Spleen (tissue), 7 donors: ENCODE results near the gene ST7.

Experiments
- POLR2A ChIP-seq, 3 donors: fragments of 450-650 bp; IDR thresholded peaks; one replicate each; pipeline ENCODE4 v1.5.1; 2017; ENCODE audit warnings: antibody characterized with exemption in 3 of 3, mild to moderate bottlenecking in 1 of 3
- POLR2AphosphoS5 ChIP-seq, 3 donors: sonication (generic); formaldehyde crosslinking; IDR thresholded peaks; one replicate each; pipeline ENCODE4 v1.5.1; 2017; ENCODE audit warnings: antibody characterized with exemption in 3 of 3
- TF ChIP-seq, protein P1 (sequence below), 11 experiments: fragments of 200-600 bp in 7 of 11; fragments of 450-650 bp in 4 of 11; sonication (generic) in 4 of 11; IDR thresholded peaks in 8 of 11; conservative IDR thresholded peaks in 3 of 11; 1 replicate in 7 of 11; 2 replicates in 4 of 11; pipeline versions ENCODE4 v1.4.0 to v1.8.0; 2016 to 2021; ENCODE audit warnings: antibody characterized with exemption in 11 of 11, inconsistent platforms in 4 of 11, mild to moderate bottlenecking in 1 of 11
- donor health status: DM: no; HTN: no; CAD: no; lungs with moderate emphysema.
- donor health status: DM: no; HTN: no; CAD: no.
- donor health status: DM: no; HTN: no; CAD: no.

- TF ChIP-seq POLR2A (IDR thresholded peaks at IDR 0.05) (no peak), POLR2AphosphoS5 (IDR thresholded peaks at IDR 0.05) (no peak)
- TF ChIP-seq, protein P1, sequence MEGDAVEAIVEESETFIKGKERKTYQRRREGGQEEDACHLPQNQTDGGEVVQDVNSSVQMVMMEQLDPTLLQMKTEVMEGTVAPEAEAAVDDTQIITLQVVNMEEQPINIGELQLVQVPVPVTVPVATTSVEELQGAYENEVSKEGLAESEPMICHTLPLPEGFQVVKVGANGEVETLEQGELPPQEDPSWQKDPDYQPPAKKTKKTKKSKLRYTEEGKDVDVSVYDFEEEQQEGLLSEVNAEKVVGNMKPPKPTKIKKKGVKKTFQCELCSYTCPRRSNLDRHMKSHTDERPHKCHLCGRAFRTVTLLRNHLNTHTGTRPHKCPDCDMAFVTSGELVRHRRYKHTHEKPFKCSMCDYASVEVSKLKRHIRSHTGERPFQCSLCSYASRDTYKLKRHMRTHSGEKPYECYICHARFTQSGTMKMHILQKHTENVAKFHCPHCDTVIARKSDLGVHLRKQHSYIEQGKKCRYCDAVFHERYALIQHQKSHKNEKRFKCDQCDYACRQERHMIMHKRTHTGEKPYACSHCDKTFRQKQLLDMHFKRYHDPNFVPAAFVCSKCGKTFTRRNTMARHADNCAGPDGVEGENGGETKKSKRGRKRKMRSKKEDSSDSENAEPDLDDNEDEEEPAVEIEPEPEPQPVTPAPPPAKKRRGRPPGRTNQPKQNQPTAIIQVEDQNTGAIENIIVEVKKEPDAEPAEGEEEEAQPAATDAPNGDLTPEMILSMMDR (IDR thresholded peaks at IDR 0.05 in 8 of 11, conservative IDR thresholded peaks at IDR 0.05 in 3 of 11) = no peak
Measured at GRCh38 chr7:117135553-117135891, 182.2 kb downstream of the ST7 start.
